AG10803 (cell line): ENCODE data around the gene OCEL1.

Experiments
- DNase-seq: peaks from one replicate; pipeline ENCODE4 v3.0.0; 2010; ENCODE audit warnings: low read depth
- H3K4me3 ChIP-seq: 2 replicates; pipeline ENCODE4 v1.5.1; 2011; ENCODE audit warnings: mild to moderate bottlenecking, low read length, control low read depth
- TF ChIP-seq, protein P1 (sequence below): conservative IDR thresholded peaks from 2 replicates; pipeline ENCODE4 v1.5.1; 2011; ENCODE audit warnings: mild to moderate bottlenecking, low read length, control low read depth, inconsistent platforms

The OCEL1 gene

DNA sequence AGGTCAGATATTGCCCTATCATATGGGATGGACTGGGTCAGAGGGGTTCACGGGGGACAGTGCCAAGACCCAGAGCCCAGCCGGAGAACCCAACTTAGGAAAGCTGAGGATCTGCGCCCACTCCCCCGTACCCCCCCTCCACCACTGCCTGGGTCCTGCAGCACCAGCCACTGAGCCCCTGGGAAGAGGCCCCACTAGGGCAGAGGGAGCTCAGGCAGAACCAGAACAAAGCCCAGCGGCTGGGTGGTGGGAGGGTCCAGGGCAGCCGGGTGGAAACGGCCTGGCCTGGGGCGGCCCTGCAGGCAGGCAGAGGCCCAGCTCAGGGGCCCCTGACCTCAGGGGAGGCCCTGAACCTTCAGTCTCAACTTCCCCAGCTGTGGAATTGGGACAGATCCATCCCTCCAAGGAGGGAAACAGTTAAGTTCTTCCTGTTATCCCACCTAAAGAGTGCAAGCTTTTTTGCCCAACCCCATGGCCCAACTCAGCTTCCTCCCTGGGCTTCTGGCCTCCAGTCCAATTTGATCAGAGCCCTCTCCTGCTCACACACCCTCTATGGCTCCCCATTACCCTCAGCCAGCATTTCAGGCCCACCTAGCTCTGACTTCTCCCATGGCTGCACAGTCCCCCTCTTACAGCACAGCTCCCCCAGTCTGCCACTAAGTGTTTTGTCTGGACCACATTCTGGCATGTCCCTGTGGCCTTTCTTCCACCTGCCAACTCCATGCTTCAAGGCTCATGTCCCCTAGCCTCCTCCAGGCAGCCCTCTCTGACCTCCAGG, 16.6 kb downstream of the OCEL1 start:
- TF ChIP-seq, protein P1, sequence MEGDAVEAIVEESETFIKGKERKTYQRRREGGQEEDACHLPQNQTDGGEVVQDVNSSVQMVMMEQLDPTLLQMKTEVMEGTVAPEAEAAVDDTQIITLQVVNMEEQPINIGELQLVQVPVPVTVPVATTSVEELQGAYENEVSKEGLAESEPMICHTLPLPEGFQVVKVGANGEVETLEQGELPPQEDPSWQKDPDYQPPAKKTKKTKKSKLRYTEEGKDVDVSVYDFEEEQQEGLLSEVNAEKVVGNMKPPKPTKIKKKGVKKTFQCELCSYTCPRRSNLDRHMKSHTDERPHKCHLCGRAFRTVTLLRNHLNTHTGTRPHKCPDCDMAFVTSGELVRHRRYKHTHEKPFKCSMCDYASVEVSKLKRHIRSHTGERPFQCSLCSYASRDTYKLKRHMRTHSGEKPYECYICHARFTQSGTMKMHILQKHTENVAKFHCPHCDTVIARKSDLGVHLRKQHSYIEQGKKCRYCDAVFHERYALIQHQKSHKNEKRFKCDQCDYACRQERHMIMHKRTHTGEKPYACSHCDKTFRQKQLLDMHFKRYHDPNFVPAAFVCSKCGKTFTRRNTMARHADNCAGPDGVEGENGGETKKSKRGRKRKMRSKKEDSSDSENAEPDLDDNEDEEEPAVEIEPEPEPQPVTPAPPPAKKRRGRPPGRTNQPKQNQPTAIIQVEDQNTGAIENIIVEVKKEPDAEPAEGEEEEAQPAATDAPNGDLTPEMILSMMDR = no peak
- H3K4me3 ChIP-seq = peak overlapping the region; percentile 89
- DNase-seq = no peak

DNA sequence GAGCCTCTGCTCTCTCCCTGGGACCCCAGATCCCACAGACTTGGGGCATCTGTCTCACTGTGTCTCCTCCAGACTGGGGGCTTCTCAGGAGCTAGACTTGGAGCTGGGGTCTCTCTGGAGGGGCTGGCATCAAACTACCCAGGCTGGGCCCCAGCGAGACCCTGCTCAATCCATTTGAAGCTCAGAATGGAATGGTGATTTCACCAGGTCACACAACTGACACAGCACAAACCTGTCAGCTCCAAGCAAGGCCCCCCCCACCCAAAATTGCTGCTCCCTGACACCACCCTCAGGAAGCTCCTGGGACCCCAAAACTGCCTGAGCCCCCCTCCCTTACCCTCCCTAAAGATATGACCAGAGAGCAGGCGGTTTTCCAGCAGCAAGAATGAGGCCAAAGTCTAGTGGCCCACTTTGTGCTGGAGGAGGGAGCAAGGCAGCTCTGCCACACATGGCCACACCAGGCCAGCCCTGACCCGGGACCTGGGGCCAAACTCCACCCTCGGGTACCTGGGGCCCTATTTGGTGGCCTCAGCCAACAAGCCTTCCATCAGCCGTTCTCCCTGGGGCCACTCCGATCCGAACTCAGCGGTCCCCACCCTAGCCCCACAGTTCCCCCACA, 17.3 kb downstream of the OCEL1 start:
- H3K4me3 ChIP-seq = peak overlapping the region; percentile 89
- TF ChIP-seq, protein P1 = no peak
- DNase-seq = no peak

DNA sequence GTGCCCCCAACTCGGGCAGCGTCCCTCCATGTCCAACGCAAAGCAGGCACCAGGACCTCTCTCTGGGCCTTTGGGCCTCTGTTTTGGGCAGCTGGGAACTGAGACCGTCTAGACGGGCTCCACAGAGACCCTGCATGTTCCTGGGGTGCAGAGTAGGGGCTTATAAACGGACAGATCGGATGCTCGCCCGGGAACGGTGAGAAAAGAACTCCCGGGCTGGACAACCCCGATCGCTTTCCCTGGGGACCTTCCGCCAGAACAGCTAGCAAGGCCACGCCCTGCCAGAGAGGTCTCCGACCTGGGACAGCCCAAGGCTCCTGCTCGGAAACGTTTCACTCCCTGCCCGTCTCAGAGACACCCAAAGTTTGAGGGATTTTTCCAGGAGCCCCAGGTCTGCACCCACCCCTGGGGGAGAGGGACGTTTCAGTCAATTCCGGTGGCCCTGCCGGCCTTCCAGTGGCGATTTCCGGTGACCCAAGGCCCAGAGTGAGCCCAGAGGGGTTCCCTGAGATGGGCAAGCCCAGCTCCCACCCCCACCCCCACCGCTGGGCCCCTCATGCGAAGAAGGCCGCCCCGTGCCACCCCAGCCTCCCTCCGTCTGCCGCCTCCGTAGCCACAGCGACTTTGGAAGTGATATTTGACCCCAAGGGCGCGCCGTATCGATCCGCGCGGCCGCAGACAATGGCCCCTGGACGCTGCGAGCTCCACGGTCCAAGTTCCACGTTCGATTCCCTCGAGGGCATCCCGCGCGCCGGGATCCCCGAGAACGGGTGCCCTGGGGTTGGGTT, 18.0 kb downstream of the OCEL1 start:
- DNase-seq = peak; percentile 45
- peak overlapping the region; percentile 89 for H3K4me3 ChIP-seq
- TF ChIP-seq, protein P1 = no peak

DNA sequence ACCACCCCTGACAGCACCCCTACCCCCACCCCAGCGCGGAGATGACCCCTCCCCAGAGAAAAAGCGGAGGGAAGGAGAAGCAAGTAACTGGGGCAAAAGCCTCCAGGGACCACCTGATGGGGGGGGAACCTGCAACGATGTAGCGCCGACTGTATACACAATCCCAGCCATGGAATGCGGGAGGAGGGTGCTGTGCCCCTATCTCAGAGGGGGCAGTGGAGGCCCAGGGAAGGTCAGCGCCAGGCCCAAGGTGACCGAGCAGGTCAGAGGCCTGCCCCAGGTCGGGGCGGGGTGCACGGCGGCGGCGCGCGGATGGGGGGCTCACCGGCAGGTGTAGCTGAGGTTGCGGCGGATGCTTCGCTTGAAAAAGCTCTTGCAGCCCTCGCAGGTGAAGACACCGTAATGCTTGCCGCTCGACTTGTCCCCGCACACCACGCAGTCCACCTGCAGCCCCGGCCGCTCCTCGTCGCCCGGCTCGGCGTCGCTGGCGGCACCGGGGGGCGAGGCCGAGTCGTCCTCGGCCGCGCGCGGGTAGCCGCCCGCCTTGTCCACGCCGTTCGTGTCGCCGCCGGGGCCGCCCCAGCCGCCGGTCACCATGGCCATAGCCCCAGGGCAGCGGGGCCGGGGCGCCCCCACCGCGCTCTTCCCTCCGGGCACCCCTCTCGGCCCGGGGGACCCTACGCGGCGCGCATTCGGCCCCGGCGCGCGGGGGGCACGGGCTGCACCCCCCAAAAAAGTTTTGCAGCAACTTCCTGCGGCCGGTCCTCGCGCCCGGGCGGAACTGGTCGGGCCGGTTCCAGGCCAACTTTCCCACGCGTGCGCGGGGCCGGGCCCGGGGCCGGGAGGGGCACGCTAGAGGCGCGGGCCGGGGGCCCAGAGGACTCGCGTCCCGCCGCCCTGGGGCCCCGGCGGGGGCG, 18.9 kb downstream of the OCEL1 start:
- DNase-seq = no peak
- H3K4me3 ChIP-seq = peak overlapping the region; percentile 89
- TF ChIP-seq, protein P1 = no peak

DNA sequence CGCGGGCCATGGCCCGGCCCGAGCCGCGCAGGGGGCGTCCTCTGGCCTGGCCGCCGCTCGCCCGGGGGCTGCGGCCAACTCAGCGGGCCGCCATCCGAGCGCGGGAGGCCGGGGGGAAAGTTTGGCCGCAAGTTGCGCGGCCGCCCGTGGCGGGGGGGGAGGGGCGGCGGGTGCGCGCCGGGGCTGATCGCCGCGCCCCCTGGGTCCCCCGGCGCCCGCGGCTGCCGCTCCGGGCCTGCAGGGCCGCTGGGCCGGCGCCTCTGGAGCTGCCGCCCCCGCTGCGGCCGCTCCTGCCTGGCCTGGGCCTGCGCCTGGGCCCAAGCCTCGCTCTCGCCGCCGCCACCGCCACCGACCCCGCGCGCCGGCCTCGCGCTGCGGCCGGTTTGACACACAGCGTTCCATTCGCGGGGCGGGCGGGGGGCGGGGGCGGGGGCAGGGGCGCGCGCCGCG, 19.5 kb downstream of the OCEL1 start, which contains the start of gene NR2F6:
TSS of gene NR2F6 (minus strand) at position 385 of the 450 bp plus-strand sequence. CDS start 699 bp downstream, outside the sequence.
- H3K4me3 ChIP-seq = peak within 1 kb of the TSS; percentile 89
- TF ChIP-seq, protein P1 = no peak
- no peak for DNase-seq

DNA sequence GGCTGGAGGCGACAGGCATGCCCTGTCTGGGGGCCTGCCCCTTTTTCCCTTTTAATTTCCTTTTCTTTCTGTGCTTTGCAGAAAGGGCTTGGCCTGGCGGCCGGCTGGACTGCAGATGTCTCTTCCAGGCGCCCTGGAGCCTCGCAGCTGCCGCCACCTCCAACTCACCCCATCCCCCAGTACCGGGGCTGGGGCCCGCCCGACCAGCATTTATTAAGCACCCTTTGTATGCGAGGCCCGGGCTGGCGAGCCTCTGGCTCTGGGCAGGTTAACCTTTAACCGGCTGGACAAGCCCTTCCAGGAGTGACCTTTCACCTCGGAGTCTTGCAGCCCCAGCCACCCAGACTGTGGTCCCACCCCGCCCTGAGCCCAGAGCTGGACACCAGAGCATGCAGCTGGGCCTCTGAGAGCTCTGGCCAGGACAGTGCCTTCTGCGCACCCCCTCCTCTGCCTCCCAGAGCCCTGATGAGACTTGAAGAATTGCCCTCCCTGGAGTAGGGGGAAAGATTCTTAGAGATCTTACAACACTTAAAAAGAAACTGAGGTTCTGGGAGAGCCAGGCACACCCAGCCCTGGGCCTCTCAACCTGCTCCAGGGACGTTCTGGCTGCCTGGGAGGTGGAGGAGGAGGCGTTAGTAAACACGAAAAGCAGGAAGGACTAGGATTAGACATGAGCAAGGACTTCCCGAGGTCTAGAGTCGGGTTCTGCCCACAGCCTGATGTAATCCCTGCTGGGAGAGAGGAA, 20.8 kb downstream of the OCEL1 start:
- peak; percentile 57 for DNase-seq
- TF ChIP-seq, protein P1 = no peak
- H3K4me3 ChIP-seq = peak overlapping the region; percentile 60
